ENCODE results near the gene THNSL1. TPM values are rescaled to one million over a fixed set of nuclear protein-coding genes. Genes with fewer than 3 reads are reported as not detected.

Gene THNSL1
- polyA plus RNA-seq, 1 of the 3 experiments (the other 2 are of a cell fraction) = 1.3 TPM

DNA sequence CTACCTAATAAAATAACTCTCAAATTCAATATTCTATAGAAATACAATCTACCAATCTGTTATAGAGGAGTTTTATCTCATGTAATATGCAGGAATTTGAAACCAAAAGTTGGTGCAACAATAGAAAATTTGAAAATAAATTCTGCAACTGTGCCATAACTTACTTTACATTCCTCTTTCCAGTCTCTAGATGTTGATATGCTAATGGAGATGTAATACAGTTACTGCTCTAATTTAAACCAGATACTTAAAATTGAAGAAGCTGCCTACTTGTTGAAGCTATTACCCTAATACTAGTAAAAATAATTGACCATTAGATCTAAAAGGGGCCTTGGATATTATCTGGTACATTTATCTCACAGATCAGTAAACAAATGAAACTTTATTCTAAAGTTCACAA lies 1.8 kb upstream of the THNSL1 start:
- peaks cover 12% of the 10 kb centered on the region for H3F3A ChIP-seq (replicated peaks; ENCODE audit: insufficient read depth)
- no peaks in the 10 kb centered on the region for H3K36me3 ChIP-seq (replicated peaks in 1 of 2; ENCODE audit: control insufficient read depth in 1 of 2, insufficient read depth in 2 of 2, low read length in 1 of 2)
- TF ChIP-seq RCOR1 (IDR thresholded peaks at IDR 0.05; ENCODE audit: low read length) (peak; percentile 48), EP300 (IDR thresholded peaks at IDR 0.05; ENCODE audit: borderline replicate concordance in 1 of 2, low read depth in 1 of 2, low read length in 1 of 2) (peak in 1 of 2 experiments; percentile 56; a peak in 2 of 4 replicates), TAF1 (IDR thresholded peaks at IDR 0.05; ENCODE audit: borderline replicate concordance, low read depth, low read length) (no peak)
- peak overlapping the region; percentile 89 to 98; a peak in 3 of 4 replicates for H3K27ac ChIP-seq (ENCODE audit: low read depth in 2 of 2, low read length in 1 of 2)
- ChIA-PET POLR2A (no interaction called here), CTCF (interaction anchor here (1.1 kb wide), 1 partner anchor 291 kb away, joined by 4 read pairs; the partner anchor contains the start of gene ARHGAP21)
- H3K4me3 ChIP-seq (ENCODE audit: low read depth in 2 of 2, low read length in 1 of 2) = no peak overlapping the region; a peak in 1 of 4 replicates
- no peaks in the 10 kb centered on the region for H4K20me1 ChIP-seq (ENCODE audit: insufficient read depth)
- H3K4me1 ChIP-seq (ENCODE audit: control insufficient read depth in 1 of 2, insufficient read depth in 2 of 2, low read depth in 1 of 2, low read length in 1 of 2) = peaks cover 4 to 14% of the 10 kb centered on the region in 2 experiments; a peak in 2 of 4 replicates
- peaks cover 11% of the 10 kb centered on the region; the same call in 1 of the 2 replicates for H3K79me2 ChIP-seq (ENCODE audit: insufficient read depth)
- H3K9me2 ChIP-seq = no peaks in the 10 kb centered on the region
- peak overlapping the region; percentile 92; the same call in 1 of the 2 replicates for H3K4me2 ChIP-seq
- DNase-seq = peak; percentile 11
- no peak overlapping the region for H2AFZ ChIP-seq (ENCODE audit: low read depth)
- H3K9ac ChIP-seq = peak overlapping the region; percentile 7; the same call in 1 of the 2 replicates
- H3K9me3 ChIP-seq = no peaks in the 10 kb centered on the region
- H3K27me3 ChIP-seq (ENCODE audit: insufficient read depth) = no peaks in the 10 kb centered on the region

DNA sequence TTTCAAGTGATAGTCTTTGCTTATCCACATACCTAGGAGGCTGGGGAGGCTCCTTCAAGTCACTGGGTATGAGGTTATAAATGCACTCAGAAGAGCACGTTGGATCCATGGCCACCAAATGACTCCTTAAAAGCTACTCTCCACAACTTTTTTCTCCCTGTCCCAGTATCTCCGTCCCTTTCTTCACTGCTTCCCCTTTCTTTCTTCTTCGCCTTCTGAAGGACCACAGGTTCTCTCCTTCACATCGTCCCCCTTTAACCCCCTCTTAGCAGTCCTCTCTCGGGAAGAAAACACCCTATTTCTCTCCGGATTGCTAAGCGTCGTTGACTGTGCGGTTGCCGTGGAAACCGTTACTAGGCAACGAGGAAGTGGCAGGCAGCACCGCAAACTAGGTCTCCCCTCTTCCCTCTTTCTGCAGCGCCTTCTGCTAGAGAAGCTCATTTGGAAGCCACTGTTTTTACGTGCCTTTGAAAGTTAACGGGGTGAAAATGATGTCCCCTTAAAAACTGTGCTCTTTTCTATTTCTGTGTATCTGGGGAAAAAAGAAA lies 510 bp upstream of the THNSL1 start, which contains the start of gene ENKUR:
Gene ENKUR, minus strand, starts transcription at position 331 of the 548 bp plus-strand sequence. Its CDS starts 222 bp downstream, at position 109.
- Histone ChIP-seq H3F3A (replicated peaks; ENCODE audit: insufficient read depth) (peaks cover 12% of the 10 kb centered on the region), H3K27me3 (ENCODE audit: insufficient read depth) (no peaks in the 10 kb centered on the region), H2AFZ (ENCODE audit: low read depth) (peak within 1 kb of the TSS; percentile 95), H3K9ac (peak within 1 kb of the TSS; percentile 78), H3K27ac (ENCODE audit: low read depth in 2 of 2, low read length in 1 of 2) (peak within 1 kb of the TSS; percentile 89 to 98), H3K4me3 (ENCODE audit: low read depth in 2 of 2, low read length in 1 of 2) (peak within 1 kb of the TSS; percentile 72 to 74), H3K4me2 (peak within 1 kb of the TSS; percentile 92), H3K79me2 (ENCODE audit: insufficient read depth) (peaks cover 11% of the 10 kb centered on the region; the same call in 1 of the 2 replicates), H3K36me3 (replicated peaks in 1 of 2; ENCODE audit: control insufficient read depth in 1 of 2, insufficient read depth in 2 of 2, low read length in 1 of 2) (no peaks in the 10 kb centered on the region), H3K4me1 (ENCODE audit: control insufficient read depth in 1 of 2, insufficient read depth in 2 of 2, low read depth in 1 of 2, low read length in 1 of 2) (peaks cover 4 to 14% of the 10 kb centered on the region in 2 experiments; a peak in 2 of 4 replicates), H3K9me2 (no peaks in the 10 kb centered on the region), H4K20me1 (ENCODE audit: insufficient read depth) (no peaks in the 10 kb centered on the region), H3K9me3 (no peaks in the 10 kb centered on the region)
- POLR2A ChIA-PET = interaction anchor here (0.8 to 1.2 kb wide), 5 partner anchors 63 to 679 kb away, joined by 3 to 7 read pairs (median 4); partner anchors contain the start of genes ARHGAP21 and GPR158
- CTCF ChIA-PET = interaction anchor here (0.7 to 1.8 kb wide), 5 partner anchors 26 to 373 kb away, joined by 3 to 8 read pairs (median 4); partner anchors contain the start of gene PRTFDC1
- 1% methylated on average over 16 of the region's 16 CpGs for WGBS (ENCODE audit: low lambda C conversion rate)
- TF ChIP-seq YY1 (IDR thresholded peaks at IDR 0.05; ENCODE audit: low read depth) (no peak), MXI1 (IDR thresholded peaks at IDR 0.05; ENCODE audit: low read depth, low read length) (peak; percentile 76), SIN3A (IDR thresholded peaks at IDR 0.05; ENCODE audit: borderline replicate concordance, low read depth, low read length) (0 out of 2 replicates have a peak, but pooled peaks have one; percentile 23)
- DNase-seq = peak; percentile 74

DNA sequence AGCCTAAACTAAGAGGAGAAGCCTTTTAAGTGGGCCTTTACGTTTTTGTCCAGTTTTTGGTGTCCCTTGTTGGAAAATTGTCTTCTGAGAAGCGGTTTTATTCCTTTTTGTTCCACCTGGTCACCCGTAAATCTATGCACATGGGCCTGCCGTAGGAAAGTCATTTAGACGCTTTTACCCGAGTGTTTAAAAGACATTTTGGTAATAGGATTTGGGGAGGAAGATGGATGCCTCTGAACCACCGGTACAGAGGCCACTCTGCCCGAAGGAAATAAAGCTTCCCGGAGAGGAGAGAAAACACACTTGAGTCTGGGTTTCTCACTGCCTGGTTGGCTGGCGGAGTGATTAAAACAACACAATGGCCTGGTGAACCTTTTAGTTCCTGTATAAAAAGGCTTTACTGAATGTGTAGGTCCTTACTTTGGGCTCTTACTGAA lies 760 bp downstream of the THNSL1 start:
- H3K4me2 ChIP-seq = peak overlapping the region; percentile 92
- ChIA-PET POLR2A (interaction anchor here (1.2 kb wide), 1 partner anchor 293 kb away, joined by 7 read pairs; no protein-coding TSS in a partner anchor), CTCF (interaction anchor here (0.7 to 1.8 kb wide), 3 partner anchors 63 to 374 kb away, joined by 3 to 8 read pairs (median 4); no protein-coding TSS in a partner anchor)
- WGBS (ENCODE audit: low lambda C conversion rate) = 19% methylated on average over 10 of the region's 10 CpGs
- peaks cover 4 to 14% of the 10 kb centered on the region in 2 experiments; a peak in 2 of 4 replicates for H3K4me1 ChIP-seq (ENCODE audit: control insufficient read depth in 1 of 2, insufficient read depth in 2 of 2, low read depth in 1 of 2, low read length in 1 of 2)
- peaks cover 11% of the 10 kb centered on the region; the same call in 1 of the 2 replicates for H3K79me2 ChIP-seq (ENCODE audit: insufficient read depth)
- H3K27ac ChIP-seq (ENCODE audit: low read depth in 2 of 2, low read length in 1 of 2) = peak overlapping the region; percentile 89 to 98
- H3K9ac ChIP-seq = peak overlapping the region; percentile 78
- H2AFZ ChIP-seq (ENCODE audit: low read depth) = peak overlapping the region; percentile 88
- H3K9me3 ChIP-seq = no peaks in the 10 kb centered on the region
- TF ChIP-seq, protein P1, sequence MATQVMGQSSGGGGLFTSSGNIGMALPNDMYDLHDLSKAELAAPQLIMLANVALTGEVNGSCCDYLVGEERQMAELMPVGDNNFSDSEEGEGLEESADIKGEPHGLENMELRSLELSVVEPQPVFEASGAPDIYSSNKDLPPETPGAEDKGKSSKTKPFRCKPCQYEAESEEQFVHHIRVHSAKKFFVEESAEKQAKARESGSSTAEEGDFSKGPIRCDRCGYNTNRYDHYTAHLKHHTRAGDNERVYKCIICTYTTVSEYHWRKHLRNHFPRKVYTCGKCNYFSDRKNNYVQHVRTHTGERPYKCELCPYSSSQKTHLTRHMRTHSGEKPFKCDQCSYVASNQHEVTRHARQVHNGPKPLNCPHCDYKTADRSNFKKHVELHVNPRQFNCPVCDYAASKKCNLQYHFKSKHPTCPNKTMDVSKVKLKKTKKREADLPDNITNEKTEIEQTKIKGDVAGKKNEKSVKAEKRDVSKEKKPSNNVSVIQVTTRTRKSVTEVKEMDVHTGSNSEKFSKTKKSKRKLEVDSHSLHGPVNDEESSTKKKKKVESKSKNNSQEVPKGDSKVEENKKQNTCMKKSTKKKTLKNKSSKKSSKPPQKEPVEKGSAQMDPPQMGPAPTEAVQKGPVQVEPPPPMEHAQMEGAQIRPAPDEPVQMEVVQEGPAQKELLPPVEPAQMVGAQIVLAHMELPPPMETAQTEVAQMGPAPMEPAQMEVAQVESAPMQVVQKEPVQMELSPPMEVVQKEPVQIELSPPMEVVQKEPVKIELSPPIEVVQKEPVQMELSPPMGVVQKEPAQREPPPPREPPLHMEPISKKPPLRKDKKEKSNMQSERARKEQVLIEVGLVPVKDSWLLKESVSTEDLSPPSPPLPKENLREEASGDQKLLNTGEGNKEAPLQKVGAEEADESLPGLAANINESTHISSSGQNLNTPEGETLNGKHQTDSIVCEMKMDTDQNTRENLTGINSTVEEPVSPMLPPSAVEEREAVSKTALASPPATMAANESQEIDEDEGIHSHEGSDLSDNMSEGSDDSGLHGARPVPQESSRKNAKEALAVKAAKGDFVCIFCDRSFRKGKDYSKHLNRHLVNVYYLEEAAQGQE (IDR thresholded peaks at IDR 0.05; ENCODE audit: low read depth, low read length) = no peak
- TF ChIP-seq TEAD4 (IDR thresholded peaks at IDR 0.05; ENCODE audit: borderline replicate concordance, insufficient read depth) (0 out of 2 replicates have a peak, but pooled peaks have one; percentile 0), POLR2AphosphoS5 (IDR thresholded peaks at IDR 0.05; ENCODE audit: low read depth, low read length) (0 out of 2 replicates have a peak, but pooled peaks have one; percentile 12)
- peaks cover 12% of the 10 kb centered on the region for H3F3A ChIP-seq (replicated peaks; ENCODE audit: insufficient read depth)
- H3K9me2 ChIP-seq = no peaks in the 10 kb centered on the region
- H3K4me3 ChIP-seq (ENCODE audit: low read depth in 2 of 2, low read length in 1 of 2) = peak overlapping the region; percentile 72 to 74
- DNase-seq = peak; percentile 29
- no peaks in the 10 kb centered on the region for H4K20me1 ChIP-seq (ENCODE audit: insufficient read depth)
- peaks cover 0 to 2% of the 10 kb centered on the region in 2 experiments for H3K36me3 ChIP-seq (replicated peaks in 1 of 2; ENCODE audit: control insufficient read depth in 1 of 2, insufficient read depth in 2 of 2, low read length in 1 of 2)
- H3K27me3 ChIP-seq (ENCODE audit: insufficient read depth) = no peaks in the 10 kb centered on the region

Measured in SK-N-SH (cell line).